ENCODE results near the gene AKAP8.
A peak's percentile ranks its signal among the peaks of the same experiment; 100 is the strongest.
"Not testable (repeated sequence)": the region's sequence is repeated elsewhere in the genome, so short reads cannot be mapped to it uniquely, and the experiment has no call there.

Gene AKAP8

GRCh38 chr19:15371786-15372380 lies 7.7 kb downstream of the AKAP8 start:
- no peak for DNase-seq

- DNase-seq: no peak
Observed at GRCh38 chr19:15371119-15371518, 8.5 kb downstream of the AKAP8 start.

GRCh38 chr19:15369594-15369891 lies 10.0 kb downstream of the AKAP8 start:
- DNase-seq: no peak

- no peak for DNase-seq
Observed at GRCh38 chr19:15368798-15369593, 10.6 kb downstream of the AKAP8 start.

- no peak for DNase-seq
Observed at GRCh38 chr19:15368051-15368632, 11.4 kb downstream of the AKAP8 start.

GRCh38 chr19:15367439-15367838 lies 12.1 kb downstream of the AKAP8 start:
- DNase-seq: no peak

GRCh38 chr19:15365264-15365663 lies 14.3 kb downstream of the AKAP8 start:
- DNase-seq: no peak

- DNase-seq: not testable (repeated sequence)
Observed at GRCh38 chr19:15363791-15364190, 15.8 kb downstream of the AKAP8 start.

GRCh38 chr19:15363048-15363447 lies 16.5 kb downstream of the AKAP8 start:
- not testable (repeated sequence) for DNase-seq

GRCh38 chr19:15360015-15360414 lies 19.6 kb downstream of the AKAP8 start:
- DNase-seq: not testable (repeated sequence)

- DNase-seq: no peak
Observed at GRCh38 chr19:15358918-15359317, 20.7 kb downstream of the AKAP8 start.

GRCh38 chr19:15357906-15358305 lies 21.7 kb downstream of the AKAP8 start:
- no peak for DNase-seq

GRCh38 chr19:15354566-15355296 lies 24.9 kb downstream of the AKAP8 start:
- DNase-seq: no peak

GRCh38 chr19:15353908-15354307 lies 25.7 kb downstream of the AKAP8 start:
- DNase-seq: no peak

GRCh38 chr19:15352535-15352934 lies 27.1 kb downstream of the AKAP8 start:
- DNase-seq: not testable (repeated sequence)

GRCh38 chr19:15341328-15341727 lies 38.3 kb downstream of the AKAP8 start:
- DNase-seq: not testable (repeated sequence)

GRCh38 chr19:15340086-15340485 lies 39.5 kb downstream of the AKAP8 start:
- peak; percentile 47 for DNase-seq

- DNase-seq: peak; percentile 70
Observed at GRCh38 chr19:15337202-15337601, 42.4 kb downstream of the AKAP8 start.

- DNase-seq: not testable (repeated sequence)
Observed at GRCh38 chr19:15335992-15336391, 43.6 kb downstream of the AKAP8 start.

- DNase-seq: peak; percentile 58
Observed at GRCh38 chr19:15332311-15332996, 47.1 kb downstream of the AKAP8 start, which contains the start of gene BRD4. Gene BRD4, minus strand, starts transcription at chr19:15332539. Its CDS starts 59,440 bp downstream, at chr19:15273099.

GRCh38 chr19:15331419-15332310 lies 47.9 kb downstream of the AKAP8 start:
- peak; percentile 55 for DNase-seq

Measured in EL (cell line).